ENCODE results near the gene EPYC. TPM values are rescaled to one million over a fixed set of nuclear protein-coding genes. Genes with fewer than 3 reads are reported as not detected.

Gene EPYC
- total RNA-seq, 2 experiments from 2014 or later: not detected

DNA sequence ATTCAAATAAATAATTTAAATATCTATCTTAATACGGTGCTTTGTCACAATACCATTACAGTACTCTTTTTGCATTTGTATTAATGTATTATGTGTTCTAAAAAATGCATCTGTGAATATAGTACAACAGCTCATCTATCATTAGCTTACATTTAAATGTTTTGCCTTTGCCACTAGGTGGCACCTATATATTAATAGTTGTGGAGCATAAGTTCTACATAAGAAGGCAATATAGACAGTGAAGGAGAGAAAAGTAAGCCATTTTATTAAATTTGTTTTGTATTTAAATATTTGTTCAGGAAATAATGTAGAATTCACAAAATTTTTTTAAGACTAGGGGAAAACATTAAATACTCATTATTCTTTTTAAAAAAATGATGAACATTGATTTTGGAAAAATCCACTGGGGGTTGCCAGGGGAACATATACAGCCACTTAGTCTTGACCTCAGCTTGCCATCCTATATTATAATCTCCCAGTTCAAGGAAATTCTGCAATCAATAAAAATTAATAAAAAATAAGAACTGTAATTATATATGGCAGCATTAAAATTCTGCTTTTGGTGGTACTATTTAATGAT is 59.6 kb downstream of the EPYC start:
- Mint-ChIP-seq H3K36me3 (ENCODE audit: low read depth) (no peaks in the 10 kb centered on the region), H3K27me3 (ENCODE audit: low read depth) (no peaks in the 10 kb centered on the region), H3K4me3 (no peak overlapping the region), H3K27ac (no peak overlapping the region), H3K9me3 (no peaks in the 10 kb centered on the region), H3K4me1 (ENCODE audit: low read depth) (no peaks in the 10 kb centered on the region)
- CTCF ChIA-PET: interaction anchor here (0.6 to 2.0 kb wide), 10 partner anchors 8 to 1679 kb away, joined by 3 to 8 read pairs (median 4); no protein-coding TSS in a partner anchor
- intact Hi-C loops (cut with micrococcal nuclease): loop anchor here (1.0 to 10.0 kb wide), 5 partner anchors 14 to 670 kb away; no protein-coding TSS in a partner anchor
- no peak for DNase-seq

GRCh38 chr12:90943255-90943654 is 61.5 kb downstream of the EPYC start:
- Mint-ChIP-seq H3K4me3 (no peak overlapping the region), H3K9me3 (no peaks in the 10 kb centered on the region), H3K4me1 (ENCODE audit: low read depth) (no peaks in the 10 kb centered on the region), H3K27me3 (ENCODE audit: low read depth) (peaks cover 11% of the 10 kb centered on the region), H3K36me3 (ENCODE audit: low read depth) (no peaks in the 10 kb centered on the region), H3K27ac (no peak overlapping the region)
- intact Hi-C loops (cut with micrococcal nuclease): loop anchor here (10.0 kb wide), 1 partner anchor 668 kb away; no protein-coding TSS in a partner anchor
- no peak for DNase-seq
- CTCF ChIA-PET: interaction anchor here (1.0 to 1.6 kb wide), 2 partner anchors 9 to 1400 kb away, joined by 3 to 5 read pairs; no protein-coding TSS in a partner anchor

GRCh38 chr12:90940872-90941499 is 63.8 kb downstream of the EPYC start:
- no peak overlapping the region for H3K27ac Mint-ChIP-seq

GRCh38 chr12:90939382-90939781 is 65.4 kb downstream of the EPYC start:
- Mint-ChIP-seq H3K4me3 (no peak overlapping the region), H3K27me3 (ENCODE audit: low read depth) (peaks cover 17% of the 10 kb centered on the region), H3K4me1 (ENCODE audit: low read depth) (no peaks in the 10 kb centered on the region), H3K36me3 (ENCODE audit: low read depth) (no peaks in the 10 kb centered on the region), H3K27ac (no peak overlapping the region), H3K9me3 (no peaks in the 10 kb centered on the region)
- no peak for DNase-seq
- intact Hi-C loops (cut with micrococcal nuclease): no loop called here
- CTCF ChIA-PET: interaction anchor here (1.1 kb wide), 1 partner anchor 10 kb away, joined by 3 read pairs; no protein-coding TSS in a partner anchor

More at GRCh38 chr12:90940872-90941499, 63.8 kb downstream of the EPYC start:
- H3K9me3 Mint-ChIP-seq: no peaks in the 10 kb centered on the region
- H3K4me1 Mint-ChIP-seq (ENCODE audit: low read depth): no peaks in the 10 kb centered on the region
- CTCF ChIA-PET: interaction anchor here (0.5 to 1.6 kb wide), 9 partner anchors 9 to 1423 kb away, joined by 3 to 6 read pairs (median 4); no protein-coding TSS in a partner anchor
- intact Hi-C loops (cut with micrococcal nuclease): loop anchor here (1.0 to 10.0 kb wide), 3 partner anchors 666 to 1924 kb away; no protein-coding TSS in a partner anchor
- no peak overlapping the region for H3K4me3 Mint-ChIP-seq
- H3K36me3 Mint-ChIP-seq (ENCODE audit: low read depth): no peaks in the 10 kb centered on the region
- peaks cover 11% of the 10 kb centered on the region for H3K27me3 Mint-ChIP-seq (ENCODE audit: low read depth)
- no peak for DNase-seq

GRCh38 chr12:90938451-90938850 is 66.3 kb downstream of the EPYC start:
- no peak for DNase-seq
- CTCF ChIA-PET: no interaction called here
- Mint-ChIP-seq H3K4me1 (ENCODE audit: low read depth) (no peaks in the 10 kb centered on the region), H3K4me3 (no peak overlapping the region), H3K27me3 (ENCODE audit: low read depth) (peaks cover 17% of the 10 kb centered on the region), H3K36me3 (ENCODE audit: low read depth) (no peaks in the 10 kb centered on the region), H3K27ac (no peak overlapping the region), H3K9me3 (no peaks in the 10 kb centered on the region)
- intact Hi-C loops (cut with micrococcal nuclease): no loop called here

DNA sequence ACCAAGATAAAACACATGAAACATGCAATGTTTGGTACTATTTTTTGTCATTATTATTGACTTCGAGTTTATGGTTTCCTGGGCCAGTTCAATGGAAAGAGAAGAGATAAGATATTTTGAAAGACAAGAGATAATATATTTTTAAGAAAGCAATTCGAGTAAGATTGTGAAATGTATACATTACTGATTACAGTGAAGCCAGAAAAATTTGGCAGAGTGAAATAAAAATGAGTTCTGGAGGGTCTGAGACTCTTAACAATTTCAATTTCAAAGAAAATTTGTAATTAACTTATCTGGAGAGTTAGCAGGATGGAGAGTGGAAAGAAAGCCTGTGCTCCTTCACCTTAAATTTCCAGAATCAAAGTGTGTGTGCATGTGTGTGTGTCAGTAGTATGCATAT is 67.1 kb downstream of the EPYC start:
- no peaks in the 10 kb centered on the region for H3K36me3 Mint-ChIP-seq (ENCODE audit: low read depth)
- CTCF ChIA-PET: no interaction called here
- no peak for DNase-seq
- intact Hi-C loops (cut with micrococcal nuclease): no loop called here
- no peak overlapping the region for H3K4me3 Mint-ChIP-seq
- H3K27me3 Mint-ChIP-seq (ENCODE audit: low read depth): peaks cover 17% of the 10 kb centered on the region
- no peak overlapping the region for H3K27ac Mint-ChIP-seq
- no peaks in the 10 kb centered on the region for H3K9me3 Mint-ChIP-seq
- no peaks in the 10 kb centered on the region for H3K4me1 Mint-ChIP-seq (ENCODE audit: low read depth)

GRCh38 chr12:90936230-90937005 is 68.4 kb downstream of the EPYC start:
- Mint-ChIP-seq H3K27ac (no peak overlapping the region), H3K9me3 (no peaks in the 10 kb centered on the region), H3K27me3 (ENCODE audit: low read depth) (peaks cover 17% of the 10 kb centered on the region), H3K4me3 (no peak overlapping the region), H3K36me3 (ENCODE audit: low read depth) (no peaks in the 10 kb centered on the region), H3K4me1 (ENCODE audit: low read depth) (no peaks in the 10 kb centered on the region)
- CTCF ChIA-PET: interaction anchor here (0.6 to 1.3 kb wide), 7 partner anchors 8 to 540 kb away, joined by 3 to 7 read pairs (median 3); no protein-coding TSS in a partner anchor
- intact Hi-C loops (cut with micrococcal nuclease): no loop called here
- no peak for DNase-seq

GRCh38 chr12:90925562-90925961 is 79.2 kb downstream of the EPYC start:
- CTCF ChIA-PET: interaction anchor here (0.6 kb wide), 1 partner anchor 533 kb away, joined by 3 read pairs; no protein-coding TSS in a partner anchor
- intact Hi-C loops (cut with micrococcal nuclease): no loop called here

GRCh38 chr12:90924406-90924805 is 80.4 kb downstream of the EPYC start:
- intact Hi-C loops (cut with micrococcal nuclease): no loop called here
- Mint-ChIP-seq H3K9me3 (peaks cover 7% of the 10 kb centered on the region), H3K27me3 (ENCODE audit: low read depth) (peaks cover 2% of the 10 kb centered on the region), H3K27ac (no peak overlapping the region), H3K36me3 (ENCODE audit: low read depth) (no peaks in the 10 kb centered on the region), H3K4me3 (no peak overlapping the region), H3K4me1 (ENCODE audit: low read depth) (no peaks in the 10 kb centered on the region)
- CTCF ChIA-PET: no interaction called here
- no peak for DNase-seq

More at GRCh38 chr12:90925562-90925961, 79.2 kb downstream of the EPYC start:
- H3K27me3 Mint-ChIP-seq (ENCODE audit: low read depth): peaks cover 2% of the 10 kb centered on the region
- H3K4me3 Mint-ChIP-seq: no peak overlapping the region
- H3K36me3 Mint-ChIP-seq (ENCODE audit: low read depth): no peaks in the 10 kb centered on the region
- H3K27ac Mint-ChIP-seq: no peak overlapping the region
- DNase-seq: no peak
- H3K9me3 Mint-ChIP-seq: peaks cover 11% of the 10 kb centered on the region
- no peaks in the 10 kb centered on the region for H3K4me1 Mint-ChIP-seq (ENCODE audit: low read depth)

- Mint-ChIP-seq H3K9me3 (no peaks in the 10 kb centered on the region), H3K4me1 (ENCODE audit: low read depth) (no peaks in the 10 kb centered on the region), H3K27me3 (ENCODE audit: low read depth) (peaks cover 6% of the 10 kb centered on the region), H3K36me3 (ENCODE audit: low read depth) (no peaks in the 10 kb centered on the region), H3K27ac (no peak overlapping the region), H3K4me3 (no peak overlapping the region)
- intact Hi-C loops (cut with micrococcal nuclease): no loop called here
- no peak for DNase-seq
- CTCF ChIA-PET: no interaction called here
Observed at GRCh38 chr12:90922145-90922627, 82.6 kb downstream of the EPYC start.

DNA sequence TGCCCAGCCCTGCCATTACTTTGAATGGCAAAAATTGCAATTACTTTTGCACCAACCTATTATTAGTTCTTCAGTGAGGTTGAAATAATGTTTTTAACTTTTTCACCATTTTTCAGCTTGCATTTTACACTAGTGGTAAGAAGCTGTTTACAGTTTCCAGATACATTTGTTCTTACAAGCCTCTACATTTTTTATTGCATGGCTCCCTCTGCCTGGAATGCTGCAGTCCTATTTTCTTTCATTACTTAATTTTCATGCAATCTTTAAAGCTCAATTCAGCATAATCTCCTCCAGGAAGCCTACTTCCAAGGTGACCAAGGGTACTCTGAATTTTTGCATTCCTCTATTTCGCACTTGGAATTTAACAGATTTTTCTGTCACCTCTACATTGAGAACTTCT is 83.2 kb downstream of the EPYC start:
- Mint-ChIP-seq H3K4me1 (ENCODE audit: low read depth) (no peaks in the 10 kb centered on the region), H3K27ac (no peak overlapping the region), H3K36me3 (ENCODE audit: low read depth) (no peaks in the 10 kb centered on the region), H3K4me3 (no peak overlapping the region), H3K27me3 (ENCODE audit: low read depth) (peaks cover 6% of the 10 kb centered on the region), H3K9me3 (no peaks in the 10 kb centered on the region)
- no peak for DNase-seq
- CTCF ChIA-PET: no interaction called here
- intact Hi-C loops (cut with micrococcal nuclease): no loop called here

DNA sequence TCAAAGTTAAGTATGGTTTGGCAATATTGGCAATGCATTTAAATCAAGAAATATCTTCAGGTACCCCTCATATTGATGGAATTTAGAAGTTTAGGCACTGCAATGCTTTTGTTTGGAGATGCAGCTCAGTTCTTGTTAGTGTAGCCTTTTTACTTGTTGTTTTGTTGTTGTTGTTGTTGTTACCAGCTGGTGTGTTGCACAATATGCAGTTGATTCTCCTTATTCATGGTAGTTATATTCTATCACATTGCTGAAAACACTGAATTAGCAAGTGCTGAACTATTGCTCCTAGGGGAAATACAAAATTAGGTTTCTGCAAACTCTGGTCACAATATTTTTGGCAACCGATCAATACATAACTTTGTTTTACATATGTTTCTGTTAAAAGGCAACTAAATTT is 84.5 kb downstream of the EPYC start:
- DNase-seq: no peak
- Mint-ChIP-seq H3K36me3 (ENCODE audit: low read depth) (no peaks in the 10 kb centered on the region), H3K27ac (no peak overlapping the region), H3K4me3 (no peak overlapping the region), H3K27me3 (ENCODE audit: low read depth) (peaks cover 6% of the 10 kb centered on the region), H3K4me1 (ENCODE audit: low read depth) (no peaks in the 10 kb centered on the region), H3K9me3 (no peaks in the 10 kb centered on the region)
- CTCF ChIA-PET: no interaction called here
- intact Hi-C loops (cut with micrococcal nuclease): no loop called here
